Measurements from ENCODE around the gene DHFR2.

DNA sequence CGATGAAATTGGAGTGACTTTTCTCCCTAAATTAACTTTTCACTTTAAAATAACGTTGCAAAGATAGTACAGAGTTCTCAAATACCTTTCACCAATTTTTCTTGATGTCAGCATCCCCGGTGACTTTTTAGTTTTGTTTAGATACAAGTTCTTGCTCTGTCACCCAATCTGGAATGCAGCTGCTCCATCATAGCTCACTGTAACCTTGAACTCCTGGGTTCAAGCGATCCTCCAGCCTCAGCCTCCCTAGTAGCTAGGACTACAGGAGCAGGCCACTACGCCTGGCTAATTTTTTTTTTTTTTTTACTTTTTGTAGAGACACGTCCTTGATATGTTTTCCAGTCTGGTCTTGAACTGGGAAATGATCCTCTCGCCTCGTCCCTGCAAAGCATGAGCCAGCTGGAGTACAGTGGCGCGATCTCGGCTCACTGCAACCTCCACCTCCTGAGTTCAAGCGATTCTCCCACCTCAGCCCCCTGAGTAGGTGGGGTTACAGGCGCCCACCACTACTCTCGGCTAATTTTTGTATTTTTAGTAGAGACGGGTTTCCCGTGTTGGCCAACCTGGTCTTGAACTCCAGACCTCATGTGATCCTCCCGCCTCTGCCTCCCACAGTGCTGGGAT, 892 bp upstream of the DHFR2 start:
- TF ChIP-seq, protein P1, sequence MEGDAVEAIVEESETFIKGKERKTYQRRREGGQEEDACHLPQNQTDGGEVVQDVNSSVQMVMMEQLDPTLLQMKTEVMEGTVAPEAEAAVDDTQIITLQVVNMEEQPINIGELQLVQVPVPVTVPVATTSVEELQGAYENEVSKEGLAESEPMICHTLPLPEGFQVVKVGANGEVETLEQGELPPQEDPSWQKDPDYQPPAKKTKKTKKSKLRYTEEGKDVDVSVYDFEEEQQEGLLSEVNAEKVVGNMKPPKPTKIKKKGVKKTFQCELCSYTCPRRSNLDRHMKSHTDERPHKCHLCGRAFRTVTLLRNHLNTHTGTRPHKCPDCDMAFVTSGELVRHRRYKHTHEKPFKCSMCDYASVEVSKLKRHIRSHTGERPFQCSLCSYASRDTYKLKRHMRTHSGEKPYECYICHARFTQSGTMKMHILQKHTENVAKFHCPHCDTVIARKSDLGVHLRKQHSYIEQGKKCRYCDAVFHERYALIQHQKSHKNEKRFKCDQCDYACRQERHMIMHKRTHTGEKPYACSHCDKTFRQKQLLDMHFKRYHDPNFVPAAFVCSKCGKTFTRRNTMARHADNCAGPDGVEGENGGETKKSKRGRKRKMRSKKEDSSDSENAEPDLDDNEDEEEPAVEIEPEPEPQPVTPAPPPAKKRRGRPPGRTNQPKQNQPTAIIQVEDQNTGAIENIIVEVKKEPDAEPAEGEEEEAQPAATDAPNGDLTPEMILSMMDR (IDR thresholded peaks at IDR 0.05): no peak
- TF ChIP-seq POLR2AphosphoS5 (IDR thresholded peaks at IDR 0.05): no peak
- TF ChIP-seq POLR2A (IDR thresholded peaks at IDR 0.05): no peak
- no peak for TF ChIP-seq EP300 (IDR thresholded peaks at IDR 0.05)

Measured in sigmoid colon (tissue), 4 donors.